Measurements from ENCODE around the gene SLC7A4. TPM values are rescaled to one million over a fixed set of nuclear protein-coding genes. Genes with fewer than 3 reads are reported as not detected.

The SLC7A4 gene
- polyA plus RNA-seq, 1 donor from 2014 or later = not detected

DNA sequence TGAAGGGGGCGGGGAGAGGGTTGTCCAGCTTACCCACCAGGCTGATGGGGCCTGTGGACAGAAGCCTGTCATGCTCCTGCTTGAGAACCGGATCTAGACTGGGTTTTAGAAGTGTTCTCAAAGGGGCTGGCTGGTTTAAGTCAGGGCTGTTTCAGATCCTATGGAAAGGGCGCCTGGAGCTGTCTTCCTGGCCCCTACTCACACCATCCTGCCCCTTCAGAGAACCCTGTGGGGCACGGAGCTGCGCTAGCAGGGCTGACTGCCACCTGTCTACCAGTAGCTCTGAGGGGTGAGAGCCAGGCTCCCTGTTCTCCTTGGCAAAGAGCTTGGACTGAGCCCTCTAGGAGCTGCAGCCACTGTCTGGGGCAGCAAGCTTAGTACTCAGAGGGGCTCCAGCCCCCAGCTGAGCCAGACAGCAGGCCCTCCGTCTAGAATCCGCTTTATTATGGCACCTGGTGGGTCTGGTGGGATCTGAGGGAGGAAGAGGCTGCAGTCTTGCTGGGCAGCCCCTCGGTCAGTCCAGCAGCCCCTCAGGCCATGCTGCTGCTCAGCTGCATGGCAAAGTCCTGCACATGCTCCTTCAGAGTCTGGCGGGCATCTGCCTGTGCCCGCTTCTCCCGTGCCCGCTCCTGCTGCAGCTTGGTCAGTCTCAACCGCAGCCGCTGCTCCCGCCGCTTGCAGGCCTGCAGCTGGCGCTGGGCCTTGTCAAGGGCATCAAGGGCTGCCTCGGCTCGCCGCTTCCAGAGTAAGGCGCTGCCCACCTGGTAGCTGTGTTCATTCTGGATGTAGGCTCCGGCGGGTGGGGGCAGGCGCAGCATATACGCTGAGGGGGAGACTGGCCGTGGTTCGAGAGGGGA is 32.8 kb downstream of the SLC7A4 start:
- Histone ChIP-seq H3K36me3 (ENCODE audit: insufficient read depth, low read length) (no peaks in the 10 kb centered on the region), H3F3A (ENCODE audit: insufficient read depth, low read length, poor library complexity, severe bottlenecking) (no peaks in the 10 kb centered on the region), H3K9me2 (ENCODE audit: insufficient read depth, low read length) (no peaks in the 10 kb centered on the region), H3K4me3 (ENCODE audit: low read length) (peak overlapping the region; percentile 69), H3K79me2 (replicated peaks; ENCODE audit: insufficient read depth, low read length) (peaks cover 3% of the 10 kb centered on the region), H4K20me1 (ENCODE audit: insufficient read depth) (no peaks in the 10 kb centered on the region), H2AFZ (ENCODE audit: low read depth, low read length) (no peak overlapping the region), H3K9me3 (ENCODE audit: low read length) (no peaks in the 10 kb centered on the region), H3K27ac (ENCODE audit: low read length) (no peak overlapping the region), H3K4me2 (ENCODE audit: low read length) (no peak overlapping the region), H3K9ac (ENCODE audit: low read length) (no peak overlapping the region), H3K27me3 (ENCODE audit: insufficient read depth, low read depth, low read length) (no peaks in the 10 kb centered on the region)
- no peak for TF ChIP-seq POLR2AphosphoS5 (IDR thresholded peaks at IDR 0.05)
- TF ChIP-seq MXI1 (conservative IDR thresholded peaks at IDR 0.05; ENCODE audit: poor library complexity, severe bottlenecking) = no peak
- no peak for TF ChIP-seq EP300 (conservative IDR thresholded peaks at IDR 0.05; ENCODE audit: poor library complexity, severe bottlenecking)
- TF ChIP-seq RAD21 (conservative IDR thresholded peaks at IDR 0.05) = no peak
- TF ChIP-seq, protein P1, sequence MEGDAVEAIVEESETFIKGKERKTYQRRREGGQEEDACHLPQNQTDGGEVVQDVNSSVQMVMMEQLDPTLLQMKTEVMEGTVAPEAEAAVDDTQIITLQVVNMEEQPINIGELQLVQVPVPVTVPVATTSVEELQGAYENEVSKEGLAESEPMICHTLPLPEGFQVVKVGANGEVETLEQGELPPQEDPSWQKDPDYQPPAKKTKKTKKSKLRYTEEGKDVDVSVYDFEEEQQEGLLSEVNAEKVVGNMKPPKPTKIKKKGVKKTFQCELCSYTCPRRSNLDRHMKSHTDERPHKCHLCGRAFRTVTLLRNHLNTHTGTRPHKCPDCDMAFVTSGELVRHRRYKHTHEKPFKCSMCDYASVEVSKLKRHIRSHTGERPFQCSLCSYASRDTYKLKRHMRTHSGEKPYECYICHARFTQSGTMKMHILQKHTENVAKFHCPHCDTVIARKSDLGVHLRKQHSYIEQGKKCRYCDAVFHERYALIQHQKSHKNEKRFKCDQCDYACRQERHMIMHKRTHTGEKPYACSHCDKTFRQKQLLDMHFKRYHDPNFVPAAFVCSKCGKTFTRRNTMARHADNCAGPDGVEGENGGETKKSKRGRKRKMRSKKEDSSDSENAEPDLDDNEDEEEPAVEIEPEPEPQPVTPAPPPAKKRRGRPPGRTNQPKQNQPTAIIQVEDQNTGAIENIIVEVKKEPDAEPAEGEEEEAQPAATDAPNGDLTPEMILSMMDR (IDR thresholded peaks at IDR 0.05; ENCODE audit: poor library complexity, severe bottlenecking) = no peak
- no peak for TF ChIP-seq EZH2 (IDR thresholded peaks at IDR 0.05; ENCODE audit: borderline replicate concordance, insufficient read depth, low read length, poor library complexity, severe bottlenecking)
- TF ChIP-seq SMC3 (conservative IDR thresholded peaks at IDR 0.05; ENCODE audit: poor library complexity) = no peak
- TF ChIP-seq, protein P2, sequence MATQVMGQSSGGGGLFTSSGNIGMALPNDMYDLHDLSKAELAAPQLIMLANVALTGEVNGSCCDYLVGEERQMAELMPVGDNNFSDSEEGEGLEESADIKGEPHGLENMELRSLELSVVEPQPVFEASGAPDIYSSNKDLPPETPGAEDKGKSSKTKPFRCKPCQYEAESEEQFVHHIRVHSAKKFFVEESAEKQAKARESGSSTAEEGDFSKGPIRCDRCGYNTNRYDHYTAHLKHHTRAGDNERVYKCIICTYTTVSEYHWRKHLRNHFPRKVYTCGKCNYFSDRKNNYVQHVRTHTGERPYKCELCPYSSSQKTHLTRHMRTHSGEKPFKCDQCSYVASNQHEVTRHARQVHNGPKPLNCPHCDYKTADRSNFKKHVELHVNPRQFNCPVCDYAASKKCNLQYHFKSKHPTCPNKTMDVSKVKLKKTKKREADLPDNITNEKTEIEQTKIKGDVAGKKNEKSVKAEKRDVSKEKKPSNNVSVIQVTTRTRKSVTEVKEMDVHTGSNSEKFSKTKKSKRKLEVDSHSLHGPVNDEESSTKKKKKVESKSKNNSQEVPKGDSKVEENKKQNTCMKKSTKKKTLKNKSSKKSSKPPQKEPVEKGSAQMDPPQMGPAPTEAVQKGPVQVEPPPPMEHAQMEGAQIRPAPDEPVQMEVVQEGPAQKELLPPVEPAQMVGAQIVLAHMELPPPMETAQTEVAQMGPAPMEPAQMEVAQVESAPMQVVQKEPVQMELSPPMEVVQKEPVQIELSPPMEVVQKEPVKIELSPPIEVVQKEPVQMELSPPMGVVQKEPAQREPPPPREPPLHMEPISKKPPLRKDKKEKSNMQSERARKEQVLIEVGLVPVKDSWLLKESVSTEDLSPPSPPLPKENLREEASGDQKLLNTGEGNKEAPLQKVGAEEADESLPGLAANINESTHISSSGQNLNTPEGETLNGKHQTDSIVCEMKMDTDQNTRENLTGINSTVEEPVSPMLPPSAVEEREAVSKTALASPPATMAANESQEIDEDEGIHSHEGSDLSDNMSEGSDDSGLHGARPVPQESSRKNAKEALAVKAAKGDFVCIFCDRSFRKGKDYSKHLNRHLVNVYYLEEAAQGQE (IDR thresholded peaks at IDR 0.05; ENCODE audit: borderline replicate concordance) = no peak
- no peak for TF ChIP-seq TAF1 (IDR thresholded peaks at IDR 0.05; ENCODE audit: low read depth)

DNA sequence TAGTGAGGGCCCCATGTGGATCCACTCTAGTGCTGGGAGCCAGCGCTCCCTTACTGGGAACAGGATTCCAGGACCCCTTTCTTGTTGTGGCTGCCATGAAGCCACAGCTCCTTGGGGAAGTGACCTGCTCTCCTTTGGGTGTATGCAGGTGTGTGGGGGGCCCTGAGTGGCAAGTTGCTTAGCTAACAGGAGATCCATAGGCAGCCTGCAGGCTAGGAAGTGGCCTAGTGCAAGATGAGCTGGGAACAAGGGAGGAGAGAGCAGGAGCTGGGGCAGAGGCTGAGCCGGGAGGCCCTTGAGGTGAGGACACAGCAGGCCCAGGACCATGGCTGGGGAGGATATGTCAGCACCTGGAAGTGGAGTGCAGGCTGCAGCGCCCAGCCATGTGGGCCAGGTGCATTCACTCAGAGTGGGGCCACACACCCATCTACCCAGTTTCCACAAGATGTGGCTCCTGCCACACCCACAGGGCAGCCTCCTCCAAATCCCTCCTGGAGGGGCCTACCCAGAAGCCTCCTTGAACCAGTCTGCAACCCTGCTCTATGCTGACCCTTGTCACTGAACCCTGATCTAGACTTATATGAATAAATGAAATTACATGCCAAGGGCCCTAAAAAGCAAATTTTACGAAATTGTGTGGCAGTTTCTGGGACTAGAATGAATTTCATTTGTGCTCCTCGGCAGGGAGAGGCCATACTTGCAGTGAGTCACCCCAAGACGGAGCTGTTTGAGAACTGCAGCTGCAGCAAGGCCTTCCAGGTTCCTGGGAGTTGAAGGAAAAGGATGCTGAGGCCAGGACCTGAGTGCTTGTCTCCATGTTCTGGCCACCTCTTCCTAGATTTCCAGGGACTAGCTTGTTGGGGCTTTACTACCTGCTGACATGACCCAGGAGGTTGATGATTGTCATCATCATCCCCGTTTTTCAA is 33.7 kb downstream of the SLC7A4 start:
- no peaks in the 10 kb centered on the region for H3F3A ChIP-seq (ENCODE audit: insufficient read depth, low read length, poor library complexity, severe bottlenecking)
- peaks cover 3% of the 10 kb centered on the region for H3K79me2 ChIP-seq (replicated peaks; ENCODE audit: insufficient read depth, low read length)
- H3K9ac ChIP-seq (ENCODE audit: low read length) = no peak overlapping the region
- no peak overlapping the region for H2AFZ ChIP-seq (ENCODE audit: low read depth, low read length)
- no peak overlapping the region for H3K4me3 ChIP-seq (ENCODE audit: low read length)
- no peak overlapping the region for H3K27ac ChIP-seq (ENCODE audit: low read length)
- H4K20me1 ChIP-seq (ENCODE audit: insufficient read depth) = no peaks in the 10 kb centered on the region
- H3K9me2 ChIP-seq (ENCODE audit: insufficient read depth, low read length) = no peaks in the 10 kb centered on the region
- no peak overlapping the region for H3K4me2 ChIP-seq (ENCODE audit: low read length)
- H3K36me3 ChIP-seq (ENCODE audit: insufficient read depth, low read length) = no peaks in the 10 kb centered on the region
- TF ChIP-seq, protein P1 (IDR thresholded peaks at IDR 0.05; ENCODE audit: poor library complexity, severe bottlenecking) = no peak
- TF ChIP-seq MXI1 (conservative IDR thresholded peaks at IDR 0.05; ENCODE audit: poor library complexity, severe bottlenecking) (no peak), EZH2 (IDR thresholded peaks at IDR 0.05; ENCODE audit: borderline replicate concordance, insufficient read depth, low read length, poor library complexity, severe bottlenecking) (no peak), RAD21 (conservative IDR thresholded peaks at IDR 0.05) (no peak), SMC3 (conservative IDR thresholded peaks at IDR 0.05; ENCODE audit: poor library complexity) (no peak), EP300 (conservative IDR thresholded peaks at IDR 0.05; ENCODE audit: poor library complexity, severe bottlenecking) (no peak), POLR2AphosphoS5 (IDR thresholded peaks at IDR 0.05) (no peak), TAF1 (IDR thresholded peaks at IDR 0.05; ENCODE audit: low read depth) (no peak)
- TF ChIP-seq, protein P2 (IDR thresholded peaks at IDR 0.05; ENCODE audit: borderline replicate concordance) = no peak
- H3K9me3 ChIP-seq (ENCODE audit: low read length) = no peaks in the 10 kb centered on the region
- no peaks in the 10 kb centered on the region for H3K27me3 ChIP-seq (ENCODE audit: insufficient read depth, low read depth, low read length)
